ENCODE data around the gene PTPRE. TPM values are rescaled to one million over a fixed set of nuclear protein-coding genes. Genes with fewer than 3 reads are reported as not detected.

The PTPRE gene
- total RNA-seq, 1 experiment from 2014 or later = 3.1 TPM

- DNase-seq (ENCODE audit: low spot score) (no peak), ATAC-seq (no peak)
- H3K4me1 Mint-ChIP-seq = peaks cover 4% of the 10 kb centered on the region; the same call in 1 of the 2 replicates
- no peaks in the 10 kb centered on the region for H3K36me3 Mint-ChIP-seq
- POLR2A ChIA-PET = no interaction called here
- H3K27me3 Mint-ChIP-seq (ENCODE audit: low read depth) = no peaks in the 10 kb centered on the region
- no peaks in the 10 kb centered on the region for H3K9me3 Mint-ChIP-seq
- TF ChIP-seq, protein P1, sequence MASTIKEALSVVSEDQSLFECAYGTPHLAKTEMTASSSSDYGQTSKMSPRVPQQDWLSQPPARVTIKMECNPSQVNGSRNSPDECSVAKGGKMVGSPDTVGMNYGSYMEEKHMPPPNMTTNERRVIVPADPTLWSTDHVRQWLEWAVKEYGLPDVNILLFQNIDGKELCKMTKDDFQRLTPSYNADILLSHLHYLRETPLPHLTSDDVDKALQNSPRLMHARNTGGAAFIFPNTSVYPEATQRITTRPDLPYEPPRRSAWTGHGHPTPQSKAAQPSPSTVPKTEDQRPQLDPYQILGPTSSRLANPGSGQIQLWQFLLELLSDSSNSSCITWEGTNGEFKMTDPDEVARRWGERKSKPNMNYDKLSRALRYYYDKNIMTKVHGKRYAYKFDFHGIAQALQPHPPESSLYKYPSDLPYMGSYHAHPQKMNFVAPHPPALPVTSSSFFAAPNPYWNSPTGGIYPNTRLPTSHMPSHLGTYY (CRISPR knock-in tag; IDR thresholded peaks at IDR 0.05) = no peak
- TF ChIP-seq, protein P2, sequence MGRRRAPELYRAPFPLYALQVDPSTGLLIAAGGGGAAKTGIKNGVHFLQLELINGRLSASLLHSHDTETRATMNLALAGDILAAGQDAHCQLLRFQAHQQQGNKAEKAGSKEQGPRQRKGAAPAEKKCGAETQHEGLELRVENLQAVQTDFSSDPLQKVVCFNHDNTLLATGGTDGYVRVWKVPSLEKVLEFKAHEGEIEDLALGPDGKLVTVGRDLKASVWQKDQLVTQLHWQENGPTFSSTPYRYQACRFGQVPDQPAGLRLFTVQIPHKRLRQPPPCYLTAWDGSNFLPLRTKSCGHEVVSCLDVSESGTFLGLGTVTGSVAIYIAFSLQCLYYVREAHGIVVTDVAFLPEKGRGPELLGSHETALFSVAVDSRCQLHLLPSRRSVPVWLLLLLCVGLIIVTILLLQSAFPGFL (CRISPR knock-in tag; IDR thresholded peaks at IDR 0.05; ENCODE audit: borderline replicate concordance) = no peak
- TF ChIP-seq ZBTB21 (CRISPR knock-in tag; IDR thresholded peaks at IDR 0.05; ENCODE audit: borderline replicate concordance) = no peak
- no peak for TF ChIP-seq ZNF219 (CRISPR knock-in tag; IDR thresholded peaks at IDR 0.05; ENCODE audit: borderline replicate concordance)
- H3K27ac Mint-ChIP-seq = no peak overlapping the region; the same call in 1 of the 2 replicates
- CTCF ChIA-PET = interaction anchor here (1.1 to 1.6 kb wide), 3 partner anchors 14 to 90 kb away, joined by 3 to 6 read pairs (median 3); partner anchors contain the start of gene PTPRE
- no peak overlapping the region for H3K4me3 Mint-ChIP-seq
Measured at GRCh38 chr10:127921075-127921752, 14.3 kb downstream of the PTPRE start.

DNA sequence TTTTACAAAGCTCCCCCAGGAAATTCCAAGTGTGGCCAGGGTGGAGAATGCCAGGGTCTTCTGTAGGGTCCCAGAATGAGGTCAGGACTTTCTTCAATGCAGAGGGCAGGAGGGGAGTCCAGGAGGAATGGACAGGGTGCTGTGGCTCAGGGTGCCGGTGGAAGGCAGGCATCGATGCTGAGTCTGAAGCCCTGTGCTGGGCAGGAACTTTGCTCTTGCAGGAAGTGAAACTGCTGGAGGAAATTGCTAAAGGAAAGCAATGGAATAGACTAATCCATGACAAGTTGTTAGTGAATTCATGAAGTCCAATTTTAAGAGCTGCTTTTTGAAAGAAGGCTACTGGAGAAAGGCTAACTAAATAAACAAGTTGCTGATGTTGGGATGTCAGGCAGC lies 14.8 kb downstream of the PTPRE start:
- Mint-ChIP-seq H3K36me3 (no peaks in the 10 kb centered on the region), H3K4me1 (peaks cover 4% of the 10 kb centered on the region; the same call in 1 of the 2 replicates), H3K27me3 (ENCODE audit: low read depth) (no peaks in the 10 kb centered on the region), H3K4me3 (no peak overlapping the region), H3K27ac (no peak overlapping the region), H3K9me3 (no peaks in the 10 kb centered on the region)
- ATAC-seq = no peak
- CTCF ChIA-PET = interaction anchor here (1.1 kb wide), 1 partner anchor 90 kb away, joined by 3 read pairs; no protein-coding TSS in a partner anchor
- no peak for DNase-seq (ENCODE audit: low spot score)
- POLR2A ChIA-PET = no interaction called here
- TF ChIP-seq ZNF138 (CRISPR knock-in tag; conservative IDR thresholded peaks at IDR 0.05) (no peak), ZNF423 (CRISPR knock-in tag; IDR thresholded peaks at IDR 0.05) (no peak), ZNF396 (CRISPR knock-in tag; IDR thresholded peaks at IDR 0.05; ENCODE audit: borderline replicate concordance) (no peak), ZNF121 (CRISPR knock-in tag; IDR thresholded peaks at IDR 0.05) (no peak), ZNF425 (CRISPR knock-in tag; conservative IDR thresholded peaks at IDR 0.05) (no peak), NR2C2 (CRISPR knock-in tag; IDR thresholded peaks at IDR 0.05) (no peak), ZNF671 (CRISPR knock-in tag; IDR thresholded peaks at IDR 0.05) (no peak), SMAD4 (CRISPR knock-in tag; IDR thresholded peaks at IDR 0.05) (no peak), JUN (CRISPR knock-in tag; IDR thresholded peaks at IDR 0.05) (no peak), NFYB (CRISPR knock-in tag; conservative IDR thresholded peaks at IDR 0.05; ENCODE audit: low read depth) (no peak), ESRRA (CRISPR knock-in tag; IDR thresholded peaks at IDR 0.05; ENCODE audit: borderline replicate concordance) (no peak), E2F4 (CRISPR knock-in tag; IDR thresholded peaks at IDR 0.05; ENCODE audit: borderline replicate concordance, low read depth) (no peak)
- TF ChIP-seq, protein P3, sequence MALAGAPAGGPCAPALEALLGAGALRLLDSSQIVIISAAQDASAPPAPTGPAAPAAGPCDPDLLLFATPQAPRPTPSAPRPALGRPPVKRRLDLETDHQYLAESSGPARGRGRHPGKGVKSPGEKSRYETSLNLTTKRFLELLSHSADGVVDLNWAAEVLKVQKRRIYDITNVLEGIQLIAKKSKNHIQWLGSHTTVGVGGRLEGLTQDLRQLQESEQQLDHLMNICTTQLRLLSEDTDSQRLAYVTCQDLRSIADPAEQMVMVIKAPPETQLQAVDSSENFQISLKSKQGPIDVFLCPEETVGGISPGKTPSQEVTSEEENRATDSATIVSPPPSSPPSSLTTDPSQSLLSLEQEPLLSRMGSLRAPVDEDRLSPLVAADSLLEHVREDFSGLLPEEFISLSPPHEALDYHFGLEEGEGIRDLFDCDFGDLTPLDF (CRISPR knock-in tag; IDR thresholded peaks at IDR 0.05) = no peak
